Astrocyte (in vitro differentiated cells and primary cell): Measurements from ENCODE around the gene KAT2A. TPM values are rescaled to one million over a fixed set of nuclear protein-coding genes. Genes with fewer than 3 reads are reported as not detected.

Source experiments
- DNase-seq: peaks from one replicate; pipeline ENCODE4 v3.0.0-alpha.2; 2010; ENCODE audit warnings: low read depth
- FAIRE-seq: peaks from 2 replicates; lab custom pipeline; 2011; peaks lifted over from hg19 to GRCh38; lab: Jason Lieb, UNC
- H2AFZ ChIP-seq: 2 replicates; pipeline ENCODE4 v1.6.0; 2012; ENCODE audit warnings: low read depth, low read length, inconsistent platforms
- H3K27ac ChIP-seq: 2 replicates; pipeline ENCODE4 v1.5.1; 2011; ENCODE audit warnings: low read depth, low read length, inconsistent platforms
- H3K27me3 ChIP-seq: 2 replicates; pipeline ENCODE4 v1.6.0; 2011; ENCODE audit warnings: low read length, inconsistent platforms; ENCODE audit not compliant: insufficient read depth
- H3K36me3 ChIP-seq: 2 replicates; pipeline ENCODE4 v1.5.1; 2011; ENCODE audit warnings: low read length, inconsistent platforms; ENCODE audit not compliant: insufficient read depth
- H3K4me1 ChIP-seq: 2 replicates; pipeline ENCODE4 v1.5.1; 2011; ENCODE audit warnings: low read length, inconsistent platforms; ENCODE audit not compliant: insufficient read depth
- H3K4me2 ChIP-seq: 2 replicates; pipeline ENCODE4 v1.6.0; 2012; ENCODE audit warnings: low read length, inconsistent platforms
- H3K4me3 ChIP-seq: 2 replicates; pipeline ENCODE4 v1.5.1; 2011; ENCODE audit warnings: low read depth, mild to moderate bottlenecking, low read length, inconsistent platforms; ENCODE audit not compliant: insufficient read depth
- H3K79me2 ChIP-seq: 2 replicates; pipeline ENCODE4 v1.6.0; 2012; ENCODE audit warnings: mild to moderate bottlenecking, low read length, inconsistent platforms; ENCODE audit not compliant: insufficient read depth
- H3K9ac ChIP-seq: 2 replicates; pipeline ENCODE4 v1.6.0; 2012; ENCODE audit warnings: mild to moderate bottlenecking, low read length, inconsistent platforms
- H3K9me3 ChIP-seq: 2 replicates; pipeline ENCODE4 v1.5.1; 2012; ENCODE audit warnings: low read depth, mild to moderate bottlenecking, low read length, inconsistent platforms; ENCODE audit not compliant: insufficient read depth
- H4K20me1 ChIP-seq: 2 replicates; pipeline ENCODE4 v1.6.0; 2012; ENCODE audit warnings: low read length, inconsistent platforms; ENCODE audit not compliant: insufficient read depth
- H3K27ac Mint-ChIP-seq: one replicate; pipeline ENCODE4 v1.8.0; 2021; ENCODE audit warnings: mild to moderate bottlenecking, mixed read lengths; ENCODE audit not compliant: unreplicated experiment
- H3K27me3 Mint-ChIP-seq: one replicate; pipeline ENCODE4 v1.8.0; 2021; ENCODE audit warnings: low read depth, mixed read lengths; ENCODE audit not compliant: unreplicated experiment
- H3K36me3 Mint-ChIP-seq: one replicate; pipeline ENCODE4 v1.8.0; 2021; ENCODE audit warnings: low read depth, mixed read lengths; ENCODE audit not compliant: unreplicated experiment
- H3K4me1 Mint-ChIP-seq: one replicate; pipeline ENCODE4 v1.8.0; 2021; ENCODE audit warnings: low read depth, mixed read lengths; ENCODE audit not compliant: unreplicated experiment
- H3K4me3 Mint-ChIP-seq: one replicate; pipeline ENCODE4 v1.8.0; 2021; ENCODE audit warnings: mild to moderate bottlenecking, moderate library complexity, mixed read lengths; ENCODE audit not compliant: unreplicated experiment
- H3K9me3 Mint-ChIP-seq: one replicate; pipeline ENCODE4 v1.8.0; 2021; ENCODE audit warnings: mild to moderate bottlenecking, mixed read lengths; ENCODE audit not compliant: unreplicated experiment
- EZH2 ChIP-seq: IDR thresholded peaks from 2 replicates; pipeline ENCODE4 v1.6.1; 2012; ENCODE audit warnings: mild to moderate bottlenecking, low read length, inconsistent platforms; ENCODE audit not compliant: insufficient read depth
- total RNA-seq: library from RNA; stranded (reverse); gene quantifications from 2 replicates; pipeline ENCODE4 v1.2.1, GENCODE V29; 2021
- TF ChIP-seq, protein P1 (sequence below): IDR thresholded peaks from 2 replicates; pipeline ENCODE4 v1.5.1; 2011; ENCODE audit warnings: low read depth, mild to moderate bottlenecking, inconsistent platforms, low read length, moderate library complexity; ENCODE audit not compliant: insufficient read depth

KAT2A gene
- total RNA-seq, 1 donor from 2014 or later, result 23.6 TPM

DNA sequence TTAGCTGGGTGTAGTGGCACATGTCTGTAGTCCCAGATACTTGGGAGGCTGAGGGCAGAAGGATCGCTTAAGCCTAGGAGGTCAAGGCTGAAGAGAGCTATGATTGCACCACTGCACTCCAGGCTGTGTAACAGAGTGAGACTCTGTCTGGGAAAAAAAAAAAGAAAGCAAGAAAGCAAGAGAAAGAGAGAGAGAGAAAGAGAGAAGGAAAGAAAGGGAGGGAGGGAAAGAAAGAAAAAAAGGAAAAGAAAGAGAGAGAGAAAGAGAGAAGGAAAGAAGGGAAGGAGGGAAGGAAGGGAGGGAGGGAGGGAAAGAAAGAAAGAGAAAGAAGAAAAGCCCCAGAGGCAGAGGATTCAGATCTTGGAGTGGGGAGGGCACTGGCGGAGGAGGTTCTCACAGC lies 15.2 kb downstream of the KAT2A start:
- no peak overlapping the region for H3K4me3 Mint-ChIP-seq
- no peaks in the 10 kb centered on the region for H3K4me1 Mint-ChIP-seq

DNA sequence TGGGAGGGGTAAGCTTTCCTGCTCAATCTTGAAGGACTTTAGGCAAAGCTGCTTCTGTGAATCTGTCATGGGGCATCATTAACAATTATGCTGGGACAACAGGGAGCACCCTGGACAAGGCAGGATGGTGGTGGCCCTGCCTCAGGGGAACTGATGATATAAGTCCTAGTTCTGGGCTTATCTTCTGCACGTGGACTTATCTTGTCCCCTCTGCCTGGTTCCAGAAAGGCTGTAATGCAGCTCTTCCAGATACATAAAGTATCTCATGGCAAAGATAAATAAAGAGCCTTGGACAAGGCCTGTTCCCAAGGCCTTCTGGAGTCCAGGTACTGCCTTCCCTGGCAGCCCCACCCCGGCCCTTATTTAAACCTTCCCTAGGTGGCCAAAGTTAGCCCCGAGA lies 16.9 kb downstream of the KAT2A start:
- peaks cover 7% of the 10 kb centered on the region for H3K36me3 Mint-ChIP-seq
- Histone ChIP-seq H3K27me3 (peaks cover 4% of the 10 kb centered on the region), H3K4me2 (no peak overlapping the region), H3K9ac (no peak overlapping the region), H3K9me3 (no peaks in the 10 kb centered on the region), H3K27ac (no peak overlapping the region), H3K4me1 (no peaks in the 10 kb centered on the region), H2AFZ (no peak overlapping the region), H4K20me1 (no peaks in the 10 kb centered on the region), H3K79me2 (no peaks in the 10 kb centered on the region), H3K36me3 (no peaks in the 10 kb centered on the region), H3K4me3 (no peak overlapping the region)
- FAIRE-seq, result no peak
- TF ChIP-seq, protein P1, sequence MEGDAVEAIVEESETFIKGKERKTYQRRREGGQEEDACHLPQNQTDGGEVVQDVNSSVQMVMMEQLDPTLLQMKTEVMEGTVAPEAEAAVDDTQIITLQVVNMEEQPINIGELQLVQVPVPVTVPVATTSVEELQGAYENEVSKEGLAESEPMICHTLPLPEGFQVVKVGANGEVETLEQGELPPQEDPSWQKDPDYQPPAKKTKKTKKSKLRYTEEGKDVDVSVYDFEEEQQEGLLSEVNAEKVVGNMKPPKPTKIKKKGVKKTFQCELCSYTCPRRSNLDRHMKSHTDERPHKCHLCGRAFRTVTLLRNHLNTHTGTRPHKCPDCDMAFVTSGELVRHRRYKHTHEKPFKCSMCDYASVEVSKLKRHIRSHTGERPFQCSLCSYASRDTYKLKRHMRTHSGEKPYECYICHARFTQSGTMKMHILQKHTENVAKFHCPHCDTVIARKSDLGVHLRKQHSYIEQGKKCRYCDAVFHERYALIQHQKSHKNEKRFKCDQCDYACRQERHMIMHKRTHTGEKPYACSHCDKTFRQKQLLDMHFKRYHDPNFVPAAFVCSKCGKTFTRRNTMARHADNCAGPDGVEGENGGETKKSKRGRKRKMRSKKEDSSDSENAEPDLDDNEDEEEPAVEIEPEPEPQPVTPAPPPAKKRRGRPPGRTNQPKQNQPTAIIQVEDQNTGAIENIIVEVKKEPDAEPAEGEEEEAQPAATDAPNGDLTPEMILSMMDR, result no peak
- TF ChIP-seq EZH2, result no peak
- H3K9me3 Mint-ChIP-seq, result no peaks in the 10 kb centered on the region
- H3K27ac Mint-ChIP-seq, result no peak overlapping the region
- peaks cover 34% of the 10 kb centered on the region for H3K27me3 Mint-ChIP-seq
- no peaks in the 10 kb centered on the region for H3K4me1 Mint-ChIP-seq
- H3K4me3 Mint-ChIP-seq, result no peak overlapping the region
- DNase-seq, result no peak

More for the DNA sequence above, 15.2 kb downstream of the KAT2A start:
- no peak overlapping the region for H3K4me2 ChIP-seq
- H3K9me3 ChIP-seq, result no peaks in the 10 kb centered on the region
- peaks cover 2% of the 10 kb centered on the region for H3K9me3 Mint-ChIP-seq
- TF ChIP-seq, protein P1, result no peak
- no peak for TF ChIP-seq EZH2
- no peak overlapping the region for H3K27ac ChIP-seq
- DNase-seq (no peak), FAIRE-seq (no peak)
- H3K79me2 ChIP-seq, result no peaks in the 10 kb centered on the region
- H3K9ac ChIP-seq, result no peak overlapping the region
- H3K4me1 ChIP-seq, result no peaks in the 10 kb centered on the region
- H3K27me3 ChIP-seq, result peaks cover 4% of the 10 kb centered on the region
- no peak overlapping the region for H2AFZ ChIP-seq
- no peak overlapping the region for H3K27ac Mint-ChIP-seq
- H3K36me3 ChIP-seq, result no peaks in the 10 kb centered on the region
- peaks cover 33% of the 10 kb centered on the region for H3K27me3 Mint-ChIP-seq
- H3K4me3 ChIP-seq, result no peak overlapping the region
- H4K20me1 ChIP-seq, result no peaks in the 10 kb centered on the region
- peaks cover 7% of the 10 kb centered on the region for H3K36me3 Mint-ChIP-seq

DNA sequence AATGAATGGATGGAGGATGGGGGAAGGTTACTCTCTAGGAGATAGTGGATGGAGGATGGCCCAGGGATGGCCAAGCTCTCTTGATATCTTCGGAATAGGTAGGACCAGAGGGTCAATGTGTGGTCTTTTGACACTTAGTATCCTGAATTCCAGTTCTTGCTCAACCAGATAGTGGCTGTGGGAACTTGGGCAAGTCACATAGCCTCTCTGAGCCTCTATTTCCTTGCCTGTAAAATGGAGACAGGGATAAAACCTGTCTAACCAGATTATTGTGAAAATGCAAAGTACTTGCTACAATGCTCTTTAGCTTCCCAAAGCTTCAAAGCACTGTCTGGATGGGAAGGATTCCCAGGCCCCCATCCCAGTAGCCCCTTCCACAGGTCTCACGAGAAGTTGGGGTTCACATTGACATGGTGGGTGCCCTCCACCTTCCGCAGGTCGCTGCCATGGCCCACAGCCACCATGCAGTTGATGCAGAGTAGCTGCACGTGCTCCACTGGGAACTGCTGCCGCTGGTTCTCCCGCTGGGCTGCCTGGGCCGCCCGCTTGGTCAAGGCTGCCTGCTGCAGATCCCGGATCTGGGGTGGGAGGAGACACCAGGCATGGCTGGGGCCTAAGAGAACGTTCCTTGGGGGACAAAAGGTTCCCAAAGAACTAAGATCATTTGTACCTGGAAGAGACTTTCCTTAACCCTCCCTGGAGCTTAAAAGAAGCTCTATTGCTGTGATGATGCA lies 17.8 kb downstream of the KAT2A start:
- Histone ChIP-seq H3K4me1 (no peaks in the 10 kb centered on the region), H3K36me3 (no peaks in the 10 kb centered on the region), H3K79me2 (no peaks in the 10 kb centered on the region), H4K20me1 (no peaks in the 10 kb centered on the region), H3K4me2 (no peak overlapping the region), H3K9me3 (no peaks in the 10 kb centered on the region), H3K27ac (no peak overlapping the region), H3K9ac (no peak overlapping the region), H3K27me3 (peaks cover 4% of the 10 kb centered on the region), H3K4me3 (no peak overlapping the region), H2AFZ (no peak overlapping the region)
- DNase-seq (no peak), FAIRE-seq (no peak)
- Mint-ChIP-seq H3K27ac (no peak overlapping the region), H3K4me1 (no peaks in the 10 kb centered on the region), H3K9me3 (no peaks in the 10 kb centered on the region), H3K36me3 (peaks cover 7% of the 10 kb centered on the region), H3K4me3 (no peak overlapping the region), H3K27me3 (peaks cover 37% of the 10 kb centered on the region)
- TF ChIP-seq, protein P1, result no peak
- TF ChIP-seq EZH2, result no peak
